Measurements from ENCODE around the gene TYW5. TPM values are rescaled to one million over a fixed set of nuclear protein-coding genes. Genes with fewer than 3 reads are reported as not detected.

The TYW5 gene
- polyA plus RNA-seq, 1 of the 3 experiments (the other 2 are of a cell fraction), result 3.6 TPM

- TF ChIP-seq FOSL2 (IDR thresholded peaks at IDR 0.05; ENCODE audit: borderline replicate concordance, low read depth) (no peak), CHD2 (IDR thresholded peaks at IDR 0.05; ENCODE audit: low read length, partially characterized antibody) (no peak)
Measured at GRCh38 chr2:199985625-199986207, 30.4 kb upstream of the TYW5 start (continued).

GRCh38 chr2:199984755-199985154 is 29.5 kb upstream of the TYW5 start:
- Histone ChIP-seq H3K36me3 (replicated peaks in 1 of 2; ENCODE audit: control insufficient read depth in 1 of 2, insufficient read depth in 2 of 2, low read length in 1 of 2) (no peaks in the 10 kb centered on the region), H3K4me2 (no peak overlapping the region), H3K27ac (ENCODE audit: low read depth in 2 of 2, low read length in 1 of 2) (no peak overlapping the region), H3K4me1 (ENCODE audit: control insufficient read depth in 1 of 2, insufficient read depth in 2 of 2, low read depth in 1 of 2, low read length in 1 of 2) (peaks cover 0 to 1% of the 10 kb centered on the region in 2 experiments; a peak in 2 of 4 replicates), H3K9me3 (no peaks in the 10 kb centered on the region), H3K9ac (no peak overlapping the region), H2AFZ (ENCODE audit: low read depth) (no peak overlapping the region), H4K20me1 (ENCODE audit: insufficient read depth) (no peaks in the 10 kb centered on the region), H3K9me2 (no peaks in the 10 kb centered on the region), H3K27me3 (ENCODE audit: insufficient read depth) (no peaks in the 10 kb centered on the region), H3K4me3 (ENCODE audit: low read depth in 2 of 2, low read length in 1 of 2) (no peak overlapping the region), H3F3A (replicated peaks; ENCODE audit: insufficient read depth) (no peaks in the 10 kb centered on the region), H3K79me2 (ENCODE audit: insufficient read depth) (no peaks in the 10 kb centered on the region)
- CTCF ChIA-PET, result interaction anchor here (0.8 to 3.8 kb wide), 14 partner anchors 11 to 790 kb away, joined by 3 to 57 read pairs (median 4); partner anchors contain the start of gene SPATS2L
- TF ChIP-seq MEF2A (IDR thresholded peaks at IDR 0.05; ENCODE audit: borderline replicate concordance, low read depth) (no peak), SMC3 (IDR thresholded peaks at IDR 0.05; ENCODE audit: low read depth, low read length) (no peak), RAD21 (IDR thresholded peaks at IDR 0.05; ENCODE audit: low read length) (no peak), RFX5 (IDR thresholded peaks at IDR 0.05; ENCODE audit: low read length) (no peak), FOXJ3 (CRISPR knock-in tag; IDR thresholded peaks at IDR 0.05) (no peak), GABPA (IDR thresholded peaks at IDR 0.05; ENCODE audit: low read depth) (no peak), MXI1 (IDR thresholded peaks at IDR 0.05; ENCODE audit: low read depth, low read length) (no peak), YY1 (IDR thresholded peaks at IDR 0.05; ENCODE audit: low read depth) (no peak), EZH2phosphoT487 (IDR thresholded peaks at IDR 0.05; ENCODE audit: borderline replicate concordance, low read depth) (no peak), FOSL2 (IDR thresholded peaks at IDR 0.05; ENCODE audit: borderline replicate concordance, low read depth) (no peak), CHD2 (IDR thresholded peaks at IDR 0.05; ENCODE audit: low read length, partially characterized antibody) (no peak), EP300 (IDR thresholded peaks at IDR 0.05; ENCODE audit: borderline replicate concordance in 1 of 2, low read depth in 1 of 2, low read length in 1 of 2) (no peak)
- TF ChIP-seq, protein P1, sequence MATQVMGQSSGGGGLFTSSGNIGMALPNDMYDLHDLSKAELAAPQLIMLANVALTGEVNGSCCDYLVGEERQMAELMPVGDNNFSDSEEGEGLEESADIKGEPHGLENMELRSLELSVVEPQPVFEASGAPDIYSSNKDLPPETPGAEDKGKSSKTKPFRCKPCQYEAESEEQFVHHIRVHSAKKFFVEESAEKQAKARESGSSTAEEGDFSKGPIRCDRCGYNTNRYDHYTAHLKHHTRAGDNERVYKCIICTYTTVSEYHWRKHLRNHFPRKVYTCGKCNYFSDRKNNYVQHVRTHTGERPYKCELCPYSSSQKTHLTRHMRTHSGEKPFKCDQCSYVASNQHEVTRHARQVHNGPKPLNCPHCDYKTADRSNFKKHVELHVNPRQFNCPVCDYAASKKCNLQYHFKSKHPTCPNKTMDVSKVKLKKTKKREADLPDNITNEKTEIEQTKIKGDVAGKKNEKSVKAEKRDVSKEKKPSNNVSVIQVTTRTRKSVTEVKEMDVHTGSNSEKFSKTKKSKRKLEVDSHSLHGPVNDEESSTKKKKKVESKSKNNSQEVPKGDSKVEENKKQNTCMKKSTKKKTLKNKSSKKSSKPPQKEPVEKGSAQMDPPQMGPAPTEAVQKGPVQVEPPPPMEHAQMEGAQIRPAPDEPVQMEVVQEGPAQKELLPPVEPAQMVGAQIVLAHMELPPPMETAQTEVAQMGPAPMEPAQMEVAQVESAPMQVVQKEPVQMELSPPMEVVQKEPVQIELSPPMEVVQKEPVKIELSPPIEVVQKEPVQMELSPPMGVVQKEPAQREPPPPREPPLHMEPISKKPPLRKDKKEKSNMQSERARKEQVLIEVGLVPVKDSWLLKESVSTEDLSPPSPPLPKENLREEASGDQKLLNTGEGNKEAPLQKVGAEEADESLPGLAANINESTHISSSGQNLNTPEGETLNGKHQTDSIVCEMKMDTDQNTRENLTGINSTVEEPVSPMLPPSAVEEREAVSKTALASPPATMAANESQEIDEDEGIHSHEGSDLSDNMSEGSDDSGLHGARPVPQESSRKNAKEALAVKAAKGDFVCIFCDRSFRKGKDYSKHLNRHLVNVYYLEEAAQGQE (IDR thresholded peaks at IDR 0.05; ENCODE audit: low read depth, low read length), result no peak
- TF ChIP-seq, protein P2, sequence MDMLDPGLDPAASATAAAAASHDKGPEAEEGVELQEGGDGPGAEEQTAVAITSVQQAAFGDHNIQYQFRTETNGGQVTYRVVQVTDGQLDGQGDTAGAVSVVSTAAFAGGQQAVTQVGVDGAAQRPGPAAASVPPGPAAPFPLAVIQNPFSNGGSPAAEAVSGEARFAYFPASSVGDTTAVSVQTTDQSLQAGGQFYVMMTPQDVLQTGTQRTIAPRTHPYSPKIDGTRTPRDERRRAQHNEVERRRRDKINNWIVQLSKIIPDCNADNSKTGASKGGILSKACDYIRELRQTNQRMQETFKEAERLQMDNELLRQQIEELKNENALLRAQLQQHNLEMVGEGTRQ (IDR thresholded peaks at IDR 0.05; ENCODE audit: borderline replicate concordance, low read depth, low read length), result no peak
- TF ChIP-seq, protein P3, sequence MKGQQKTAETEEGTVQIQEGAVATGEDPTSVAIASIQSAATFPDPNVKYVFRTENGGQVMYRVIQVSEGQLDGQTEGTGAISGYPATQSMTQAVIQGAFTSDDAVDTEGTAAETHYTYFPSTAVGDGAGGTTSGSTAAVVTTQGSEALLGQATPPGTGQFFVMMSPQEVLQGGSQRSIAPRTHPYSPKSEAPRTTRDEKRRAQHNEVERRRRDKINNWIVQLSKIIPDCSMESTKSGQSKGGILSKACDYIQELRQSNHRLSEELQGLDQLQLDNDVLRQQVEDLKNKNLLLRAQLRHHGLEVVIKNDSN (IDR thresholded peaks at IDR 0.05; ENCODE audit: borderline replicate concordance, low read depth), result no peak
- TF ChIP-seq, protein P4, sequence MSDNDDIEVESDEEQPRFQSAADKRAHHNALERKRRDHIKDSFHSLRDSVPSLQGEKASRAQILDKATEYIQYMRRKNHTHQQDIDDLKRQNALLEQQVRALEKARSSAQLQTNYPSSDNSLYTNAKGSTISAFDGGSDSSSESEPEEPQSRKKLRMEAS (IDR thresholded peaks at IDR 0.05; ENCODE audit: low read depth), result no peak
- TF ChIP-seq, protein P5, sequence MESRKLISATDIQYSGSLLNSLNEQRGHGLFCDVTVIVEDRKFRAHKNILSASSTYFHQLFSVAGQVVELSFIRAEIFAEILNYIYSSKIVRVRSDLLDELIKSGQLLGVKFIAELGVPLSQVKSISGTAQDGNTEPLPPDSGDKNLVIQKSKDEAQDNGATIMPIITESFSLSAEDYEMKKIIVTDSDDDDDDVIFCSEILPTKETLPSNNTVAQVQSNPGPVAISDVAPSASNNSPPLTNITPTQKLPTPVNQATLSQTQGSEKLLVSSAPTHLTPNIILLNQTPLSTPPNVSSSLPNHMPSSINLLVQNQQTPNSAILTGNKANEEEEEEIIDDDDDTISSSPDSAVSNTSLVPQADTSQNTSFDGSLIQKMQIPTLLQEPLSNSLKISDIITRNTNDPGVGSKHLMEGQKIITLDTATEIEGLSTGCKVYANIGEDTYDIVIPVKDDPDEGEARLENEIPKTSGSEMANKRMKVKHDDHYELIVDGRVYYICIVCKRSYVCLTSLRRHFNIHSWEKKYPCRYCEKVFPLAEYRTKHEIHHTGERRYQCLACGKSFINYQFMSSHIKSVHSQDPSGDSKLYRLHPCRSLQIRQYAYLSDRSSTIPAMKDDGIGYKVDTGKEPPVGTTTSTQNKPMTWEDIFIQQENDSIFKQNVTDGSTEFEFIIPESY (IDR thresholded peaks at IDR 0.05; ENCODE audit: borderline replicate concordance, low read depth), result no peak
- no peak for DNase-seq
- 88% methylated on average over 2 of the region's 2 CpGs for WGBS (ENCODE audit: low lambda C conversion rate)
- POLR2A ChIA-PET, result no interaction called here
